Stimulated activated CD8-positive, alpha-beta memory T cell treated with anti-CD3 and anti-CD28 coated beads, Interleukin-4, amount 100 ng/mL, for 48 hours (primary cell): ENCODE results near the gene BBLN.
A peak's percentile ranks its signal among the peaks of the same experiment; 100 is the strongest.

Experiments used
- DNase-seq: peaks from one replicate; pipeline ENCODE4 v3.0.0-alpha.2; 2020

BBLN gene

GRCh38 chr9:128145951-128146351 is 14.1 kb upstream of the BBLN start:
- no peak for DNase-seq

GRCh38 chr9:128146591-128147120 is 13.4 kb upstream of the BBLN start:
- DNase-seq, result no peak

GRCh38 chr9:128148509-128149000 is 11.5 kb upstream of the BBLN start:
- no peak for DNase-seq

- DNase-seq, result no peak
Observed at GRCh38 chr9:128149001-128149701, 10.9 kb upstream of the BBLN start, which contains the start of gene LCN2. LCN2 (plus strand) TSS chr9:128149453; CDS start chr9:128149526, 73 bp downstream.

GRCh38 chr9:128149951-128150593 is 10.0 kb upstream of the BBLN start:
- no peak for DNase-seq

GRCh38 chr9:128150594-128151308 is 9.3 kb upstream of the BBLN start:
- DNase-seq, result peak; percentile 50

GRCh38 chr9:128151309-128152132 is 8.5 kb upstream of the BBLN start:
- no peak for DNase-seq

- no peak for DNase-seq
Observed at GRCh38 chr9:128152133-128153059, 7.7 kb upstream of the BBLN start.

- DNase-seq, result no peak
Observed at GRCh38 chr9:128153060-128153946, 6.8 kb upstream of the BBLN start.

- DNase-seq, result no peak
Observed at GRCh38 chr9:128153947-128154695, 5.9 kb upstream of the BBLN start.

GRCh38 chr9:128155736-128156500 is 4.1 kb upstream of the BBLN start:
- DNase-seq, result no peak

- DNase-seq, result peak; percentile 56
Observed at GRCh38 chr9:128159522-128159783, 612 bp upstream of the BBLN start.

GRCh38 chr9:128160603-128160987 is 530 bp downstream of the BBLN start:
- peak; percentile 72 for DNase-seq

- no peak for DNase-seq
Observed at GRCh38 chr9:128161215-128161902, 1.3 kb downstream of the BBLN start.

- no peak for DNase-seq
Observed at GRCh38 chr9:128162215-128163026, 2.4 kb downstream of the BBLN start.

- no peak for DNase-seq
Observed at GRCh38 chr9:128163027-128163515, 3.0 kb downstream of the BBLN start.
